K562 (cell line): ENCODE data around the gene PFKL. TPM values are rescaled to one million over a fixed set of nuclear protein-coding genes. Genes with fewer than 3 reads are reported as not detected.
A peak's percentile ranks its signal among the peaks of the same experiment; 100 is the strongest.

ENCODE experiments used
- ATAC-seq: fragments of 200-7000 bp; cut with Tn5 transposase; 3 replicates; pipeline ENCODE4 v1.9.1; 2020; ENCODE audit warnings: moderate library complexity
- BruUV-seq: library from RNA; stranded (reverse); fragments of 400-500 nt; replicated peaks from 2 replicates; lab custom pipeline; 2021; lab: Mats Ljungman, UMichigan
- CTCF ChIA-PET: fragments of 300-600 bp; formaldehyde crosslinking; extraction: SDS; loops from one replicate; lab custom pipeline; 2021; ENCODE audit warnings: low intra/inter-chr PET ratio; lab: Yijun Ruan, JAX
- POLR2A ChIA-PET: fragments of 300-600, 350-650 bp; sonication (Branson Sonifier 250); formaldehyde crosslinking; extraction: SDS; loops from one replicate; lab custom pipeline; 2021; ENCODE audit warnings: antibody characterized with exemption, inconsistent platforms; lab: Yijun Ruan, JAX
- DNase-seq, 4 experiments: peaks; one replicate each; pipeline versions ENCODE4 v3.0.0 to v3.0.0-alpha.2; 2011 to 2018; ENCODE audit warnings: low spot score in 3 of 4, mixed read lengths in 3 of 4; ENCODE audit errors: extremely low read depth in 1 of 4
- FAIRE-seq: peaks from 2 replicates; lab custom pipeline; 2011; peaks lifted over from hg19 to GRCh38; lab: Jason Lieb, UNC
- H2AFZ ChIP-seq: 2 replicates; pipeline ENCODE4 v1.6.0; 2011; ENCODE audit warnings: low read depth, low read length, control low read depth, inconsistent platforms
- H3K27ac ChIP-seq: fragments of 200-600 bp; 3 replicates; pipeline ENCODE4 v1.8.0; 2011; ENCODE audit warnings: low read depth, mild to moderate bottlenecking, control low read depth, inconsistent platforms, low read length, moderate library complexity, mixed read lengths; ENCODE audit errors: extremely low read depth
- H3K27me3 ChIP-seq, 2 experiments: fragments of 300-600 bp in 1 of 2; 2 replicates in 1 of 2; 3 replicates in 1 of 2; pipeline versions ENCODE4 v1.6.0 to v1.8.0; 2011; ENCODE audit warnings: inconsistent platforms in 2 of 2, low read length in 2 of 2, mild to moderate bottlenecking in 1 of 2, mixed read lengths in 1 of 2, moderate library complexity in 1 of 2; ENCODE audit not compliant: control insufficient read depth in 2 of 2, insufficient read depth in 2 of 2
- H3K36me3 ChIP-seq: fragments of 300-600 bp; 3 replicates; pipeline ENCODE4 v1.8.0; 2011; ENCODE audit warnings: mild to moderate bottlenecking, low read length, inconsistent platforms; ENCODE audit not compliant: control insufficient read depth, insufficient read depth
- H3K4me1 ChIP-seq, 2 experiments: fragments of 200-600 bp in 1 of 2; replicated peaks in 1 of 2; 2 replicates in 1 of 2; 3 replicates in 1 of 2; pipeline versions ENCODE4 v1.5.1 to v1.8.0; 2011; ENCODE audit warnings: inconsistent platforms in 2 of 2, low read length in 2 of 2, mild to moderate bottlenecking in 1 of 2, mixed read lengths in 1 of 2, moderate library complexity in 1 of 2; ENCODE audit not compliant: control insufficient read depth in 2 of 2, insufficient read depth in 2 of 2
- H3K4me2 ChIP-seq: 2 replicates; pipeline ENCODE4 v1.6.1; 2011; ENCODE audit warnings: low read length, control low read depth, inconsistent platforms, mixed read lengths; ENCODE audit not compliant: insufficient read depth
- H3K4me3 ChIP-seq: fragments of 200-600 bp; sonication (generic), shearing (Covaris generic); 2 replicates; pipeline ENCODE4 v1.5.1; 2016; ENCODE audit warnings: control low read depth, inconsistent platforms
- H3K79me2 ChIP-seq: fragments of 200-600 bp; 3 replicates; pipeline ENCODE4 v1.8.0; 2011; ENCODE audit warnings: low read length, inconsistent platforms; ENCODE audit not compliant: control insufficient read depth, insufficient read depth
- H3K9ac ChIP-seq, 2 experiments: 2 replicates each; pipeline versions ENCODE4 v1.6.0 to v1.6.1; 2011; ENCODE audit warnings: low read depth in 2 of 2, low read length in 2 of 2, control low read depth in 1 of 2, inconsistent platforms in 1 of 2, mild to moderate bottlenecking in 1 of 2, mixed read lengths in 1 of 2; ENCODE audit not compliant: insufficient read depth in 1 of 2
- H3K9me1 ChIP-seq: one replicate; pipeline ENCODE4 v1.6.0; 2011; ENCODE audit warnings: inconsistent platforms, mild to moderate bottlenecking, low read length, moderate library complexity; ENCODE audit not compliant: control insufficient read depth, insufficient read depth
- H3K9me3 ChIP-seq: replicated peaks from 2 replicates; pipeline ENCODE4 v1.5.1; 2011; ENCODE audit warnings: low read depth, low read length, inconsistent platforms; ENCODE audit not compliant: control insufficient read depth, insufficient read depth
- H4K20me1 ChIP-seq: replicated peaks from 2 replicates; pipeline ENCODE4 v1.6.1; 2011; ENCODE audit warnings: low read length, inconsistent platforms, mixed read lengths; ENCODE audit not compliant: control insufficient read depth, insufficient read depth
- BRCA1 ChIP-seq, 2 experiments: fragments of 450-650 bp in 1 of 2; sonication (generic) in 1 of 2; formaldehyde crosslinking in 1 of 2; IDR thresholded peaks; 2 replicates each; pipeline versions ENCODE4 v1.5.0 to v1.6.1; 2017 to 2020; ENCODE audit warnings: mild to moderate bottlenecking in 1 of 2, missing genetic modification reagents in 1 of 2
- CBFA2T3 ChIP-seq: fragments of 450-650 bp; IDR thresholded peaks from 2 replicates; pipeline ENCODE4 v1.6.1; 2017
- whole genome bisulfite sequencing: fragments of 100-300 bp; shearing (Covaris generic); methylation state at CpG from one replicate; pipeline ENCODE4 v1.1.6; 2016; ENCODE audit warnings: low coverage, mixed read lengths; ENCODE audit not compliant: insufficient coverage; ENCODE audit errors: missing lambda C conversion rate; 5-methylcytosine and 5-hydroxymethylcytosine counted together
- in situ Hi-C: fragments of 300-500 bp; cut with MboI; formaldehyde crosslinking; loops from 4 replicates; pipeline ENCODE4 v1.15.0; 2018; ENCODE audit warnings: inconsistent platforms, mixed read lengths
- intact Hi-C: fragments of 100-400 bp; cut with micrococcal nuclease; formaldehyde crosslinking; loops from 2 replicates; pipeline ENCODE4 v1.14.2; 2022
- polyA plus RNA-seq, 8 experiments: library from polyadenylated mRNA; depleted of rRNA in 4 of 8; stranded (reverse) in 5 of 8; unstranded in 3 of 8; fragments of >200 nt; fragmentation: Nextera tagmentation in 2 of 8; fragmentation: Illumina TruSeq in 1 of 8; extraction: Ambion mirVana in 2 of 8; extraction: Trizol in 1 of 8; gene quantifications; 2 replicates each; pipeline versions ENCODE4 v1.2.1 to v1.2.3, GENCODE V29; 2011 to 2014; ENCODE audit warnings: inconsistent platforms in 1 of 8, missing spikeins in 1 of 8
- total RNA-seq, 7 experiments: library from RNA; depleted of rRNA in 6 of 7; stranded (reverse); fragments of >200 nt in 6 of 7; fragmentation: Illumina TruSeq in 2 of 7; extraction: Trizol in 2 of 7; gene quantifications; 2 replicates each; pipeline versions ENCODE4 v1.2.1 to v1.2.3, GENCODE V29; 2011 to 2021; ENCODE audit warnings: low replicate concordance in 1 of 7
- TF ChIP-seq, protein P1 (sequence below): fragments of 450-650 bp; IDR thresholded peaks from 2 replicates; pipeline ENCODE4 v1.7.0; 2016; ENCODE audit warnings: borderline replicate concordance

PFKL gene
- total and polyA plus RNA-seq, 9 of the 15 experiments (the other 6 are each of a cell fraction or from before 2014, with no cell fraction given) = 1.1 to 124 (median 45.6) TPM

DNA sequence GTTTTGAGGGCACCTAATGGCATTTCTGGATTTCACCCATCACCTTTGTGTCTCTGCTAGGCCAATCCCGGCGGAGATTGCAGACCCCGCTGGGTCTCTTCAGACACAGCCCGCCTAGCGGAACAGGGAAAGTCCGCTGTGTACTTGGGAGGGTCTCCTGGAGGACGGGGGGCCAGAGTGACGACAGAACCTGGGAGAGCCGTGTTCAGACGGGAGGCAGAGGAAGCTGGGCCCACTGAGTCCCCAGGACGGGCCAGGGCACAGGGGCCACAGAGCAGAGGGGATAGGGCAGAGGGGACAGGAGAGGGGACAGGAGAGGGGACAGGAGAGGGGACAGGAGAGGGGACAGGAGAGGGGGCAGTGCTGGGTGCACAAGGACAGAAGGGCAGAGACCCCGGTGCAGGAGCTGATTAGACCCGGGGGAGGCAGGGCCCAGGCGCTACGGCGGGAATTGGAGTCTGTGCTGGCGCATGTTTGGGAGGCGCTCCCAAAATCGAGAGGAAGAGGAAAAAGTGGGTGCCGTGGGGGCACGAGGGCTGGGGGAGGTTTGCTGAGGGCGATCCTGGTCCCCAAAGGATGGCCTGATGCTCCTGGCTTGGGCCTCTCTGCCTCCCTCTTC is 66.2 kb downstream of the PFKL start:
- H3K27ac ChIP-seq = no peak overlapping the region

More for the DNA sequence above, 66.2 kb downstream of the PFKL start:
- in situ Hi-C loops (no loop called here), intact Hi-C loops (no loop called here)
- Histone ChIP-seq H3K27me3 (peaks cover 30 to 70% of the 10 kb centered on the region in 2 experiments; a peak in 4 of 5 replicates), H2AFZ (no peak overlapping the region), H4K20me1 (no peaks in the 10 kb centered on the region; the same call in 1 of the 2 replicates), H3K4me1 (peaks cover 0 to 36% of the 10 kb centered on the region in 2 experiments; a peak in 4 of 5 replicates), H3K9me3 (no peaks in the 10 kb centered on the region), H3K9me1 (no peaks in the 10 kb centered on the region), H3K4me3 (no peak overlapping the region), H3K9ac (peak overlapping the region in 1 of 2 experiments; percentile 58; a peak in 1 of 4 replicates), H3K4me2 (no peak overlapping the region), H3K79me2 (no peaks in the 10 kb centered on the region), H3K36me3 (no peaks in the 10 kb centered on the region)
- ChIA-PET CTCF (interaction anchor here (0.6 kb wide), 1 partner anchor 42 kb away, joined by 3 read pairs; no protein-coding TSS in a partner anchor), POLR2A (no interaction called here)
- no TSS peak for BruUV-seq
- no peak for DNase-seq
- WGBS = 4% methylated on average over 21 of the region's 22 CpGs
- TF ChIP-seq, protein P1, sequence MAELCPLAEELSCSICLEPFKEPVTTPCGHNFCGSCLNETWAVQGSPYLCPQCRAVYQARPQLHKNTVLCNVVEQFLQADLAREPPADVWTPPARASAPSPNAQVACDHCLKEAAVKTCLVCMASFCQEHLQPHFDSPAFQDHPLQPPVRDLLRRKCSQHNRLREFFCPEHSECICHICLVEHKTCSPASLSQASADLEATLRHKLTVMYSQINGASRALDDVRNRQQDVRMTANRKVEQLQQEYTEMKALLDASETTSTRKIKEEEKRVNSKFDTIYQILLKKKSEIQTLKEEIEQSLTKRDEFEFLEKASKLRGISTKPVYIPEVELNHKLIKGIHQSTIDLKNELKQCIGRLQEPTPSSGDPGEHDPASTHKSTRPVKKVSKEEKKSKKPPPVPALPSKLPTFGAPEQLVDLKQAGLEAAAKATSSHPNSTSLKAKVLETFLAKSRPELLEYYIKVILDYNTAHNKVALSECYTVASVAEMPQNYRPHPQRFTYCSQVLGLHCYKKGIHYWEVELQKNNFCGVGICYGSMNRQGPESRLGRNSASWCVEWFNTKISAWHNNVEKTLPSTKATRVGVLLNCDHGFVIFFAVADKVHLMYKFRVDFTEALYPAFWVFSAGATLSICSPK = no peak
- TF ChIP-seq CBFA2T3 = no peak
- TF ChIP-seq BRCA1 (IDR thresholded peaks at IDR 0.05) = no peak
- no peak for TF ChIP-seq BRCA1 (CRISPR knock-in tag; IDR thresholded peaks at IDR 0.05)
- no peak for ATAC-seq
- no peak for FAIRE-seq
